Bone marrow (tissue), 2 donors: ENCODE data around the gene ITGA2.

Source experiments
- DNase-seq, 2 donors: peaks; one replicate each; lab custom pipeline; 2025; lab: John Stamatoyannopoulos, UW

The ITGA2 gene

GRCh38 chr5:53055365-53055764, 66.2 kb downstream of the ITGA2 start:
- DNase-seq: no peak

DNA sequence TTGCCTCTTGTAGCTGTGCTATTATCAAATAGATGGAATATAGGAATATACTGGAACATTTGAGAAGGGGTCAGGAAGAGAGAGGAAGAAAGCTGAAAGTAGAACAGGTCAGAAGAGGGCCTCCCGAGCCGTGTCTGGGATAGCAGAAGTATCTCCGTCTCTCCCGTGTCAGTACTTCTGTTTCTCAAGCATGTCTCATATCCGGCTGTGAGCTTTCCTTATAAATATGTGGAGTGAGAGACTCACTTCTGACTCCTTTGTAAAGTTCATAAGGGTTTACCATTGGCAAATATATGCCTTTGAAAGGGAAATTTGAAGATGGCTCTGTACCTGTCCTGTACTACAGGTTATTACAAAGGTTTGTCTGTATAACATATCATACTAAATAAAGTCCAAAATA, 70.1 kb downstream of the ITGA2 start:
- no peak for DNase-seq

DNA sequence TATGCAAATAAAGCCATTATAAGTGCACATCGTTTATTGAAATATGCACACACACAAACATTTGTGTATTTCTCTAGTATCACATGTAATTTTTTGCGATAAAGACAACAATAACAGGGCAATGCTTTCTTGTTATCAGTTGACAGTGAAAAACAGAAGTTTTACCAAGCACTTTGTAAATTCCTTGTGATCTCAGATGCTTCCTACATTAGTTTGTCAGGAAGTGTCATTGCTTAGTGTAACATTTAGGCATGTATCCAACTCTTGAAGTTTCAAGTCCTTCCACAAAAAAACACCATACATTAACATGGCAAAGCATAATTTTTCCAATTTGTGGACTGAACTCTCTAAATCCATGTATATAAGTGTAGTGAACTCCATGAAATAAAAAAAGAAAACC, 74.0 kb downstream of the ITGA2 start:
- no peak for DNase-seq

- no peak for DNase-seq
These were observed 74.6 kb downstream of the ITGA2 start for GRCh38 chr5:53063791-53064190.

DNA sequence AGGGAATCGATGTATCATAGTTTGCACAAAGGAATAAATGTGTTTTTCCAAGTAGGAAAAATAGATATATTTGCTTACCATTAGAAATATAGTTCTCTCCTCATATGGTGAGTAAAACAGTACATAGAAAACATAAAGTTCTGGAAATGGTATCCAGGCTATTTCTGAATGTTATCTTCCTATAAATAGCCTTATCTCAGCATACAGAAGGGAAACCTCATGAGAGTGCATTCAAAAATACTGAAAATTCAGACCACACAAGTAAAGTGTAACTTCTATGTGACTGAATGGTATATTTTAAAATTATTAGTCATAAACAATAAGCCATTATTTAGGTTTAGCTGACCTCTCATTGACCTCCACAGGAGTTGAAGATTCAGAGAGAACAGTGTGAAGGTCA, 76.9 kb downstream of the ITGA2 start:
- no peak for DNase-seq

DNA sequence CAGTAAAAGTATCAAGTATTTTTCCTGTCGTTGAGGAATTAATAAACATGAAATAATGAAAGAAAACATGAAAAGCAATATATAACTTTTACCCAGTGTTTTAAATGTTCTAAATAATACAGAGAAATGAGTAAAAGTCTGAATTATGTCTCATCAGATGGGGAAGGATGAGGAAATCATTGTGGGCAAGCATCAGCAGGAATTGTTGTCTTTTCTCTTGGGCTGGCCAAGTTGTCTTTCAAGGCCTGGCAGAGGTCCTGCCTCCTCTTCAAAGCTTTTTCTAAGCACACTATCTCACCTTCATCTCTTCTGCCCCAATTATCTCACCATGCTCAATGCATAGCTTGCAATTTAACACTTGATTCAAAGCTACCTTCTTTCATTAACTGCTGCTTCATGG, 78.5 kb downstream of the ITGA2 start:
- DNase-seq: no peak

GRCh38 chr5:53068291-53068836, 79.2 kb downstream of the ITGA2 start:
- DNase-seq: no peak

DNA sequence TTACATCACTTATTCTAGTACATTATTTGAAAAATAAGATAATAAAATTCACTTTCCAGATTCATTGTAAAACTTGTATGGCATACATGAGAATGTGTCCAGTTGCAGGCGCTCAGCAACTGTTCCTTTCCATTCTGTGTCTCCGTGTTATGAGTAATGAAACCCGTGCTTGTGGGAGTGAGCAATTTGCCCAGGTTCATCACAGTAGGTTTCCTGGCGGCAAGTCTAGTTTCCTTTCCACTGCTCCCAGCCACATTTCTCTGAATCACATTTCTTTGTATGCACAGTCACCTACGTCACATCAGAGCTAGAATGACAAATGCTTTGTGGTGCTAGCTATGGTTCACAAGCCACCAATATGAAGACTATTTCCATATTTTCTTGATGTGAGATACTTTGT, 80.5 kb downstream of the ITGA2 start:
- no peak for DNase-seq

GRCh38 chr5:53071298-53071697, 82.1 kb downstream of the ITGA2 start:
- no peak for DNase-seq

- no peak for DNase-seq
These were observed 82.6 kb downstream of the ITGA2 start for GRCh38 chr5:53071738-53072137.

DNA sequence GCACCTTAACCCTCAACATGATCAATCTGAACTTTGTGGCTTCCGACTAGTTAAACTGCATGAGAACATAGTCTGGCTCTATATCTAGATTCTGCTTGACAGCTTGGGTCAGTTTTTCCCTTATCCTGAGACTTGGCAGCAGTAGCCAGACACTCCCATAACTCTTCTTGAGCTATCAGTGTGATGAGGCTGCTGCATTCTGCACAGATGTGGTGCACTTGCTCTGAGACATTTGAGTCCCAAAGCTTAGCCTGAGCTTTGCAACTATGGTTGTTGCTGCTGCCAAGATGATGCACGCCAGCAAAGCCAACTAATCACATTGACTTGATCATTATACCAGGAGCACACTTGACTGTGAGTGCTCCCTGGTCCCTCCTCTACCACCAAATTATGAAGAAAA, 84.2 kb downstream of the ITGA2 start:
- no peak for DNase-seq

- DNase-seq: no peak
These were observed 86.9 kb downstream of the ITGA2 start for GRCh38 chr5:53076014-53076583.

DNA sequence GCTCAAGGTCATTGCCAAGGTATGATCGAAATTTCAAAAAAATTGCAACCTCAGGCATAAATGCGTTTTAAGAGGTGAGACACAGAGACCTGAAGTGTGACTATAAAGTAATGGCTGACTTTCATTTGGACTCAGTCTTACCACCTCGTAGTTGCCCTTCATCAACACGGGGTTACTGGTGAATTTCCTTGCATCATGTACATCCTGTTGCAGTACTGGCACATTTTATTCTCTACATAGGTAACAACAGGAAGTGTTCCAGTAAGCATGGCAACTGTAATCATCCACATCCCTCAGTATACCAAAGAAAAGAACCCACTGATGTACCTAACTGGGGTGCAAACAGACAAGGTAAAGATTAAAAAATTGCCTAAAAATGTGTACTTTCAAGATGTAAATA, 91.1 kb downstream of the ITGA2 start:
- DNase-seq: no peak

DNA sequence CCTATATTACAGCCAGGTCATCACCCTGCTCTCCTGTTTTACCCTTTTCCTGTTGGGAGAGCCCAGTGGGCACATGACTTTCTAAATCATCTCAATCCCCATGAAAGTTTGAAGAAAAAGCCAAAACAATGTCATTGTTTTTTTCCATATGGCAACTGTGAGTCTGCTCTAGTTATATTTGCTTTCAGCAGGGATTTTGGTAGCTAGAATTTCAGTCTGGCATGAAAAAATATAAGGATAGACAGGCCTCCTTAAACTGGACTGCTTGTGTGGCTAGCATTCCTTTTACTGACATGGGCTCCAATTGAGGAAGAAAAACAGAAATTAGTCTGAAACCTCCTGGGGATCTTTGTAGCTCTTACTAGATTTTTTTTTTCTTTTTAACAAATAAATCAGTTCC, 94.8 kb downstream of the ITGA2 start:
- DNase-seq: no peak

- no peak for DNase-seq
These were observed 95.5 kb downstream of the ITGA2 start for GRCh38 chr5:53084546-53085255.

DNA sequence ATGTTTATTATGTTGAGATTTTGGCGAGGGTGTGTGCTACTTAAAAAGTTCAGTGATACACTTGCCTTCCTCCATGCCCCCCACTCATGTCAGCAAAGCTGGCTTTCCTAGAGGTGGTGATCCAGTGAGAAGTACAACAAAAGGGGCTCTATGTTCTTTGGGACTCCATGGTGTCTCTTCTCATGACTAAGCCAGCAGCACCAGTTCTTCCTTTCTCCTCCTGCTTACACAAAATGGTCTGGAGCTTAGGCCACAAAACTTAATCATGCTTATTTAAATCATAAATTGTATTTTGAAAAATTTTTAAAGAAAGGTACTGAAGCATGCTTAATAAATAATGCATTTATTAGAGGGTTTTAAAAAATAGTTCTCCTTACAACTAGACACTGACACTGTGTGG, 98.0 kb downstream of the ITGA2 start:
- DNase-seq: no peak

- no peak for DNase-seq
These were observed 98.5 kb downstream of the ITGA2 start for GRCh38 chr5:53087621-53088121.

GRCh38 chr5:53089481-53089991, 100.4 kb downstream of the ITGA2 start:
- no peak for DNase-seq

DNA sequence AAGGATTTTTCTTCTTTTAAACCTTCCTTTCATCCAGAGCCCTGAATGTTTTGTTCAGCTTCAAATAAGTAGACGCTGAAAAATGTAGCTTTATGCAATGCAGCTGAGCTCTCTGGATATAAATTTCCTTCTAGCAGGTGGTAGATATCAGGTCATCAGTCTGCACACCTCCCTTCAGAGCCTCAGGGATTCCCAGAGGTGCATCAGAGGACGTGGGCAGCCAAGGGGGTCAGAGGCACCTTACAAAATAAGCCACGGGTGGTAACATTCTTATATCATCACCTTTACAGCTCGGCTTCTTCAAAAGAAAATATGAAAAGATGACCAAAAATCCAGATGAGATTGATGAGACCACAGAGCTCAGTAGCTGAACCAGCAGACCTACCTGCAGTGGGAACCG, 101.1 kb downstream of the ITGA2 start:
- DNase-seq: no peak

DNA sequence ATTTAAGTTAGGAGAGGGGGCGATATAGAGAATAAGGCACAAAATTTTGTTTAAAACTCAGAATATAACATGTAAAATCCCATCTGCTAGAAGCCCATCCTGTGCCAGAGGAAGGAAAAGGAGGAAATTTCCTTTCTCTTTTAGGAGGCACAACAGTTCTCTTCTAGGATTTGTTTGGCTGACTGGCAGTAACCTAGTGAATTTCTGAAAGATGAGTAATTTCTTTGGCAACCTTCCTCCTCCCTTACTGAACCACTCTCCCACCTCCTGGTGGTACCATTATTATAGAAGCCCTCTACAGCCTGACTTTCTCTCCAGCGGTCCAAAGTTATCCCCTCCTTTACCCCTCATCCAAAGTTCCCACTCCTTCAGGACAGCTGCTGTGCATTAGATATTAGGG, 102.1 kb downstream of the ITGA2 start:
- DNase-seq: no peak

GRCh38 chr5:53092242-53092641, 103.1 kb downstream of the ITGA2 start:
- no peak for DNase-seq

DNA sequence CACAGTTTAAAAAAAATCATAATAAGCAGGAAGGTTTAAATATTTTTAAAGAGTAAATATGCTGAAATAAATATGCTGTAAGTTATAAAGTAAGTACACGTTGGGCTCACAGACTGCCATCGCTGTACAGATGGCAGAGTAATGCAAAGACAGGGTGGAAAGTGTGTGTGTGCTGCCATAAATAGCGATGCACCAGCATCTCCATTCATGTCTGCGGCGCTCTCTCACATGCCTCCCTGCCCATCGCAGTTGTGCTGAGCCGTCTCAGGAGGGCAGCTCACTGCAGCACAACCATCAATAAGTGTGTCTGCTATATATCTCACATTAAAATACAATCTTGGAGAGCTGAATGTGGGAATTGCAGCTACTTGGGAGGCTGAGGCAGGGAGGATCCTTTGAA, 106.1 kb downstream of the ITGA2 start:
- DNase-seq: no peak

- DNase-seq: peak in 1 of 2 donors; percentile 20
These were observed 106.9 kb downstream of the ITGA2 start for GRCh38 chr5:53095931-53096525.
